BLaER1 treated with 17β-estradiol and CSF1 and Interleukin-3, amounts not matched to agents 10 nM and 100 nM (cell line): ENCODE measurements around the gene KLHL18.
"Not testable (repeated sequence)": the region's sequence is repeated elsewhere in the genome, so short reads cannot be mapped to it uniquely, and the experiment has no call there.

Experiments
- H3K27ac ChIP-seq, 11 experiments: shearing (Covaris generic); formaldehyde crosslinking; 2 replicates each; pipeline ENCODE4 v1.8.1; 2022
- H3K27me3 ChIP-seq, 11 experiments: shearing (Covaris generic); formaldehyde crosslinking; 2 replicates each; pipeline ENCODE4 v1.8.1; 2022
- H3K36me3 ChIP-seq, 11 experiments: shearing (Covaris generic); formaldehyde crosslinking; 2 replicates each; pipeline ENCODE4 v1.8.1; 2022
- H3K4me1 ChIP-seq, 10 experiments: shearing (Covaris generic); formaldehyde crosslinking; 2 replicates each; pipeline ENCODE4 v1.8.1; 2022
- H3K4me2 ChIP-seq, 11 experiments: shearing (Covaris generic); formaldehyde crosslinking; 2 replicates each; pipeline ENCODE4 v1.8.1; 2022
- H3K4me3 ChIP-seq, 10 experiments: shearing (Covaris generic); formaldehyde crosslinking; 2 replicates each; pipeline ENCODE4 v1.8.1; 2022
- H3K9ac ChIP-seq, 11 experiments: shearing (Covaris generic); formaldehyde crosslinking; 2 replicates each; pipeline ENCODE4 v1.8.1; 2022
- H3K9me3 ChIP-seq, 11 experiments: shearing (Covaris generic); formaldehyde crosslinking; replicated peaks in 1 of 11; 2 replicates each; pipeline ENCODE4 v1.8.1; 2022
- H4K20me1 ChIP-seq, 11 experiments: shearing (Covaris generic); formaldehyde crosslinking; 2 replicates each; pipeline ENCODE4 v1.8.1; 2022
- Cebpa-rat ChIP-seq, 11 experiments: shearing (Covaris generic); IDR thresholded peaks; 2 replicates each; pipeline ENCODE4 v1.8.1; 2022

The KLHL18 gene

DNA sequence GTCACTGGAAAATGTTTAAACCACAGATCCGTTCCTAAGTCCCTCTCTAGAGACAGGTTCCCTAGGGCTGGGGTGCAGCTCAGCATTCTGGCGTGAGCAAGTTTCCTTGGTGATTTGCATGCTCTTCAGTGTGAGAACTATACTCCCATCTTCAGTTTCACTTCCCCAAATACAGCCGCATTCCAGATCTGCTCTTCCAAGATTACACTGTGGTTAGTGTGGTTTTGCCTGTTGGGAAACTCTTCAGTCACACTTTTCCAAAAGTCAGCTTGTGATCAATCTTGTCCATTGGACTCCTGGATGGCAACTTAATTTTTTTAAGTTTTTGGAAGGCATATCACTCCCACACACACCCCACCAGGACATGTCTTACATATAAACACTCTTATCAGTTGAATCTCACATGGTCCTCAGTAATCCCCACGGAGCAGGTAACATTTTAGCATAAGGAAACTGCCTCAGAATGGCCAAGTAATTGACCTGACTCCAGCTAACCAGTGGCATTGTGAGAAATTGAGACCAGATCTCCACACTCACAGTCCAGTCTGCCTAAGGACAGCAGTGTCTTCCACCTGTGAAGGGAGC lies 64.6 kb downstream of the KLHL18 start:
- Histone ChIP-seq H3K27me3 (no peaks in the 10 kb centered on the region), H3K4me2 (peak overlapping the region; percentile 71 to 95 (median 85)), H3K9me3 (no peaks in the 10 kb centered on the region), H3K9ac (peak overlapping the region in 9 of 11 experiments; percentile 7 to 54 (median 38); a peak in 12 of 22 replicates), H3K4me1 (peaks cover 34 to 53% (median 48%) of the 10 kb centered on the region in 10 experiments), H3K27ac (peak overlapping the region; percentile 27 to 81 (median 69); a peak in 20 of 22 replicates), H4K20me1 (peaks cover 0 to 36% (median 0%) of the 10 kb centered on the region in 11 experiments; a peak in 6 of 22 replicates), H3K4me3 (peak overlapping the region in 7 of 10 experiments; percentile 2 to 41 (median 18); a peak in 7 of 20 replicates), H3K36me3 (peaks cover 32 to 37% (median 35%) of the 10 kb centered on the region in 11 experiments)
- peak in 6 of 11 experiments; percentile 45 to 82 (median 58); a peak in 7 of 22 replicates for TF ChIP-seq Cebpa-rat (IDR thresholded peaks at IDR 0.05)

DNA sequence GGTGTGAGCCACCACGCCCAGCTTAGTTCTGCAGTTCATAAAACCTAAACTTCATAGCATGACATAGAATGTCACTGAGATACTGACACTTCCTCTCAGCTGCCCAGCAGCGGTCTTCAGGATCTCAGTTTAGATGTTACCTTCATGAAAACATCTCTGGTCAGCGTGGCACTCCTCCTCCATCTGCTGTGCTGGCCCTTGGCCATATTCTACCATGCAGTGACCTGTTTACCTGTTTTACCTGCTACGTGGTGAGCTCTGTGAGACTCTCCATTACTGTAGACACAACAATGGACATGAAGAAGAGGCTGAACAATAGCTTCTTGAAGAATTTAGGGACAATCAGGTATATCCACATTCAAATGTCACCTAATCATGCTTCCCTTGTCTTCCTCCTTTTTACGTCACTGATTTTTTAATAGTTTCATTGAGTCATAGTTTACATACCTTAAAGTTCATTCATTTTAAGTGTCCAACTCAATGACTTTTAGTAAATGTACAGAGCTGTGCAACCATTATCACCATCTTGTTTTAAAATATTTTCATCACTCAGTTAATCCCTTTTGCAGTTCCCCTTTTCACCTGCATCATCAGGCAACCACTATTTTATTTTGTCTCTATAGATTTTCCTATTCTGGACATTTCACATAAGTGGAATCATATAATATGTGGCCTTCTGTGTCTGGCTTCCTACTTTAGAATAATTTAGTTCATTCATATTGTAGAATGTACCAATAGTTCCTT lies 65.8 kb downstream of the KLHL18 start:
- peak overlapping the region in 7 of 11 experiments; percentile 81 to 95 (median 91); a peak in 13 of 22 replicates for H3K4me2 ChIP-seq
- H3K9ac ChIP-seq: no peak overlapping the region
- H3K9me3 ChIP-seq: no peaks in the 10 kb centered on the region
- H3K27me3 ChIP-seq: no peaks in the 10 kb centered on the region
- no peak overlapping the region for H3K4me3 ChIP-seq
- H3K36me3 ChIP-seq: peaks cover 20 to 26% (median 22%) of the 10 kb centered on the region in 11 experiments
- peaks cover 34 to 53% (median 46%) of the 10 kb centered on the region in 10 experiments for H3K4me1 ChIP-seq
- no peak for TF ChIP-seq Cebpa-rat (IDR thresholded peaks at IDR 0.05)
- H4K20me1 ChIP-seq: peaks cover 0 to 31% (median 0%) of the 10 kb centered on the region in 11 experiments; a peak in 6 of 22 replicates
- H3K27ac ChIP-seq: peak overlapping the region in 3 of 11 experiments; percentile 70 to 81 (median 74); a peak in 5 of 22 replicates

DNA sequence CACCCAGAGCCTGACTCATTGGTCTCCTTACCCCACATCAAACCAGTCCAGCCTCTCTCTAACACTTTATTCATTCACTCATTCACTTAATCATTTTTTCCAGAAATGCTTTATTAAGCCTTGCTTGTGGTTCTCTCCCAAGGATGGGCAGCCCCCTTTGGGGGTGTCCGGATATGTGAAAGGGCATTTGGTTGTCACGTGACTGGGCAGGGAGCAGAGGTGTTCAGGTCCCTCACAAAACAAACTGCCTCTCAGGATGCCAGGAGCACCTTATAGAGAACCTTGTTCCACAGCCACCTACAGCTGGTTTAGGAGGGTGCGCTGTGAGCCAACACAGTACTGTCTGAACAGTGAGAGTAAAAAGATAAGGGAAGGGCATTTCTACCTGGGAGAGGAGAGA lies 72.3 kb downstream of the KLHL18 start:
- no peak overlapping the region for H3K27ac ChIP-seq
- H3K4me2 ChIP-seq: no peak overlapping the region
- no peaks in the 10 kb centered on the region for H3K4me1 ChIP-seq
- H4K20me1 ChIP-seq: no peaks in the 10 kb centered on the region
- H3K9ac ChIP-seq: no peak overlapping the region
- no peak overlapping the region for H3K4me3 ChIP-seq
- peaks cover 0 to 10% (median 5%) of the 10 kb centered on the region in 11 experiments; a peak in 6 of 22 replicates for H3K36me3 ChIP-seq
- peaks cover 25 to 43% (median 34%) of the 10 kb centered on the region in 11 experiments for H3K9me3 ChIP-seq
- H3K27me3 ChIP-seq: no peaks in the 10 kb centered on the region
- TF ChIP-seq Cebpa-rat (IDR thresholded peaks at IDR 0.05): no peak

DNA sequence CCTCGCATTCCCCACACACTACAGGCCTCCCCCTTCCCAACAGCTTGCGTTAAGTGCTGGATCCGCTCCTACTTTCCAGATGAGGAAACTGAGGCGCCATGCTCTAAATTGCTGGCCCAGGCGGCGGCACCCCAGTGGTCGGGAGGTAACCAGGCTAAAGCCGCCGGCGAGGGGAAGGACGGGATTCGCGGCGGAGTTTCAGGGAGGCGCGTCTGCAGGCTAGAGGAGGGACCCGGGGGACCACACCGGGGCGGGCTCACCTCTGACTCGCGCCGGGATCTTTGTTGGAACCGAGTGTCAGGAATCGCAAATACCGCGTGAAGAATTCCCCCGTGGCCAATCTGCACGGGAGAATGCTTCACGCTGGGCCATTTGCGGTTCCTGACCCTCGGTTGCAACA lies 73.5 kb downstream of the KLHL18 start:
- H3K9ac ChIP-seq: no peak overlapping the region
- peaks cover 0 to 11% (median 5%) of the 10 kb centered on the region in 11 experiments; a peak in 6 of 22 replicates for H3K36me3 ChIP-seq
- H3K9me3 ChIP-seq: peaks cover 37 to 54% (median 46%) of the 10 kb centered on the region in 11 experiments
- H3K4me3 ChIP-seq: no peak overlapping the region
- H3K27me3 ChIP-seq: no peaks in the 10 kb centered on the region
- no peak for TF ChIP-seq Cebpa-rat (IDR thresholded peaks at IDR 0.05)
- no peak overlapping the region for H3K4me2 ChIP-seq
- no peaks in the 10 kb centered on the region for H4K20me1 ChIP-seq
- no peak overlapping the region for H3K27ac ChIP-seq
- no peaks in the 10 kb centered on the region for H3K4me1 ChIP-seq

DNA sequence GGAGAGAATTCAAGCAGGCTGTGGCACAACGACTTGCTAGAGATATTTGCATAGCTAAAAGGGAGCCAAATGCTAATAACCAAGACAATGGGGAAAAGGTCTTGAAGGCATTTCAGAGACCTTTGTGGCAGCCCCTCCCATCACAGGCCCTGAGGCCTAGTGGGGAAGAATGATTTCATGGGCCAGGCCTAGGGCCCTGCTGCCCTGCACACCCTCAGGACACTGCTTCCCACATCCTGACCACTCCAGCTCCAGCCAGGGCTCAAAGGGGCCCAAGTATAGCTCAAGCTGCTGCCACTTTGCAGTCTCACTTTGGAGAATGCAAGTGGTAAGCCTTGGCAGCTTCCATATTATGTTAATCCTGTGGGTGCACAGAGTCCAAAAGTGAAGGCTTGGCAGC lies 76.6 kb downstream of the KLHL18 start:
- no peak overlapping the region for H3K27ac ChIP-seq
- no peak for TF ChIP-seq Cebpa-rat (IDR thresholded peaks at IDR 0.05)
- H3K4me1 ChIP-seq: peaks cover 15 to 18% (median 16%) of the 10 kb centered on the region in 10 experiments
- H4K20me1 ChIP-seq: no peaks in the 10 kb centered on the region
- no peak overlapping the region for H3K4me2 ChIP-seq
- no peaks in the 10 kb centered on the region for H3K27me3 ChIP-seq
- no peak overlapping the region for H3K9ac ChIP-seq
- peaks cover 47 to 73% (median 59%) of the 10 kb centered on the region in 11 experiments for H3K9me3 ChIP-seq
- peaks cover 0 to 11% (median 5%) of the 10 kb centered on the region in 11 experiments; a peak in 6 of 22 replicates for H3K36me3 ChIP-seq
- peak overlapping the region in 2 of 10 experiments; percentile 0 to 14; a peak in 2 of 20 replicates for H3K4me3 ChIP-seq

DNA sequence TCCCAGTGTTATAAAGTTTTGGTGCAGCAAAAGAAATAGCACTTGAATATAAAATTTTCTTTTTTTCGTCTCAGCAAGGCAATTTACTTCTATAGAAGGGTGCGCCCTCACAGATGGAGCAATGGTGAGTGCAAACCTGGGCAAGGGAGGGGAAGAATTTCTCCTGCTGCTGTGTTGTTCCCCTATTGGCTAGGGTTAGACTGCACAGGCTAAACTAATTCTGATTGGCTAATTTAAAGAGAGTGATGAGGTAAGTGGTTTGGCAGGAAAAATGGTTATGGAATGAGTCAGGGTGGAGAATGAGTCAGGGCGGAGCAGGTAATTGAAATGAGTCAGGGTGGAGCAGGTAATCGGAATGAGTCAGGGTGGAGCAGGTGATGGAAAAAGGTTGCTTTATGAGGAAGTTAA lies 77.4 kb downstream of the KLHL18 start:
- H3K27ac ChIP-seq, H3K4me2 ChIP-seq, H3K4me3 ChIP-seq, H3K27me3 ChIP-seq, H3K9ac ChIP-seq, H4K20me1 ChIP-seq: not testable (repeated sequence)
- peaks cover 0 to 11% (median 5%) of the 10 kb centered on the region in 11 experiments; a peak in 6 of 22 replicates for H3K36me3 ChIP-seq
- H3K9me3 ChIP-seq: peaks cover 47 to 73% (median 59%) of the 10 kb centered on the region in 11 experiments
- H3K4me1 ChIP-seq: peaks cover 15 to 18% (median 16%) of the 10 kb centered on the region in 10 experiments

DNA sequence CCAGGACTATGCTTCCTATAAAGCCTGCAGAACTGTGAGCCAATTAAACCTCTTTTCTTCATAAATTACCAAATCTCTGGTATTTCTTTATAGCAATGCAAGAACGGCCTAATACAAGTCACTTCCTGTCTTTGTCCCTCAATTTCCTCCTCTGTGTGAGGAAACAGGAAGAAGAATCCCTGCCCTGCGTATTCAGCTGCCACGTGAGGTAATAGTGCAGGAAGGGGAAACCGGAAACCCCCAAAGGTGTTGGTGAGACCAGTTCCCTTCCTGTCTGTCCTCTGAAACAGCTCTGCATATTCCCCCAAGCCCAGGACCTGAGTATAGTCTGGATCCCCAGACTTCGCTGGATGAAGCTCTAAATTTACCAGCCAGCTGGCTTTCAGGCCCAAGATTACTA lies 80.0 kb downstream of the KLHL18 start:
- H3K4me1 ChIP-seq: peaks cover 15 to 18% (median 16%) of the 10 kb centered on the region in 10 experiments
- H4K20me1 ChIP-seq: no peaks in the 10 kb centered on the region
- H3K9ac ChIP-seq: peak overlapping the region in 5 of 11 experiments; percentile 1 to 52 (median 27); a peak in 5 of 22 replicates
- TF ChIP-seq Cebpa-rat (IDR thresholded peaks at IDR 0.05): peak in 3 of 11 experiments; percentile 9 to 67 (median 49); a peak in 3 of 22 replicates
- peaks cover 0 to 11% (median 5%) of the 10 kb centered on the region in 11 experiments; a peak in 6 of 22 replicates for H3K36me3 ChIP-seq
- peak overlapping the region in 4 of 10 experiments; percentile 23 to 33 (median 25); a peak in 5 of 20 replicates for H3K4me3 ChIP-seq
- H3K27ac ChIP-seq: peak overlapping the region in 10 of 11 experiments; percentile 41 to 75 (median 62); a peak in 20 of 22 replicates
- peak overlapping the region; percentile 31 to 77 (median 65) for H3K4me2 ChIP-seq
- no peaks in the 10 kb centered on the region for H3K27me3 ChIP-seq
- H3K9me3 ChIP-seq: peaks cover 41 to 54% (median 50%) of the 10 kb centered on the region in 11 experiments

DNA sequence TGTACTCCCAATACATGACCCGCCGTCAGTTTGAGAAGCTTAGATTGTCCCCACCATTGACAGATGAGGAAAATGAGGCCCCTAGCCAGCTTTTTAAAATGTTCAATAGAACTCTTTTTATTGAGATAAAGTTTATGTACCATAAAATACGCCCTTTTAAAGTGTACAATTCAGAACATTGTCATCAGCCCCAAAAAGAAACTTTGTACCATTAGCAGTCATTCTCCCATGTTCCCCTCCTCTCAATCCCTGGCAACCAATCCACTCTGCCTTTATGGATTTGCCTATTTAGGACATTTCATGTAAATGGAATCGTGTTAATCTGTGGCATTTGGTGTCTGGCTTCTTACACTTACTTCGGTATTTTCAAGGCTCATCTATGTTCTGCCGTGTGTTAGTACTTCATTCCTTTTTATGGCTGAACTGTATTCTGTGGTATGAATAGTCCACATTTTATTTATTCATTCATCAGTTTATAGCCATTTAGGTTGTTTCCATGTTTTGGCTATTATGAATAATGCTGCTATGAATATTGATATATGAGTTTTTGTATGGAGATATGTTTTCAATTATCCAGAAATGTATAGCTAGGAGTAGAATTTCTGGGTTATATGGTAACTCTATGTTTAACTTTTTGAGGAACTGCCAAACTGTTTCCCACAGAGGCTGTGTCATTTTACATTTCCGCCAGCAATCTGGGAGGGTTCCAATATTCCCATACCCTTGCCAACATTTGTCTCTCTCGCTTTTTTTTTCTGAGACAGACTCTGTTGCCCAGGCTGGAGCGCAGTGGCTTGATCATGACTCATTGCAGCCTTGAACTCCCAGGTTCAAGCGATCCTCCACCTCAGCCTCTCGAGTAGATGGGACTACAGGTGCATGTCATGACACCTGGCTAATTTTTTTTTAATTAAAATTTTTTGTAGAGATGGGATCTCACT lies 82.7 kb downstream of the KLHL18 start:
- Histone ChIP-seq H4K20me1 (no peaks in the 10 kb centered on the region), H3K4me2 (no peak overlapping the region), H3K9ac (no peak overlapping the region), H3K36me3 (no peaks in the 10 kb centered on the region), H3K27ac (no peak overlapping the region), H3K9me3 (peaks cover 14 to 26% (median 22%) of the 10 kb centered on the region in 11 experiments), H3K4me1 (peaks cover 15 to 26% (median 21%) of the 10 kb centered on the region in 10 experiments), H3K4me3 (no peak overlapping the region), H3K27me3 (no peaks in the 10 kb centered on the region)
- TF ChIP-seq Cebpa-rat (IDR thresholded peaks at IDR 0.05): no peak
